ENCODE data around the gene SLC25A5.
"Not testable (repeated sequence)": the region's sequence is repeated elsewhere in the genome, so short reads cannot be mapped to it uniquely, and the experiment has no call there.

The SLC25A5 gene

DNA sequence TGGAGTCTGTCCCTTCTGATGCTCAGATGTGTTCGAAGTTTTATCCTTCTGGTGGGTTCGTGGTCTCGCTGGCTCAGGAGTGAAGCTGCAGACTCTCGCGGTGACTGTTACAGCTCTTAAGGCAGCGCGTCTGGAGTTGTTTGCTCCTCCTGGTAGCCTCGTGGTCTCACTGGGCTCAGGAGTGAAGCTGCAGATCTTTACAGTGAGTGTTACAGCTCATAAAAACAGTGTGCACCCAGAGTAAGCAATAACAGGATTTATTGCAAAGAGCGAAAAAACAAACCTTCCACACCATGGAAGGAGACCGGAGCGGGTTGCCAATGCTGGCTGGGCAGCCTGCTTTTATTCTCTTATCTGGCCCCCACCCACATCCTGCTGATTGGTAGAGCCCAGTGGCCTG, 18.5 kb downstream of the SLC25A5 start:
- Histone ChIP-seq H3K9me3 (ENCODE audit: control insufficient read depth, insufficient read depth, low read length) (no peaks in the 10 kb centered on the region; the same call in 1 of the 2 replicates), H3K9ac (ENCODE audit: low read depth, low read length) (no peak overlapping the region), H3K4me1 (ENCODE audit: insufficient read depth, low read length) (peaks cover under 1% of the 10 kb centered on the region; the same call in 1 of the 2 replicates), H3K36me3 (ENCODE audit: insufficient read depth, low read length) (no peaks in the 10 kb centered on the region)

DNA sequence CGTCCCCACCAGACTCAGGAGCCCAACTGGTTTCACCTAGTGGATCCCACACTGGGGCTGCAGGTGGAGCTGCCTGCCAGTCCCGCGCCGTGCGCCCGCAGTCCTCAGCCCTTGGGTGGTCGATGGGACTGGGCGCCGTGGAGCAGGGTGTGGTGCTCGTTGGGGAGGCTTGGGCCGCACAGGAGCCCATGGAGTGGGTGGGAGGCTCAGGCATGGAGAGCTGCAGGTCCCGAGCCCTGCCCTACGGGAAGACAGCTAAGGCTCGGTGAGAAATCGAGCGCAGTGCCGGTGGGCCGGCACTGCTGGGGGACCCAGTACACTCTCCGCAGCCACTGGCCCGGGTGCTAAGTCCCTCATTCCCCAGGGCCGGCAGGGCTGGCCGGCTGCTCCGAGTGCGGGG, 19.5 kb downstream of the SLC25A5 start:
- not testable (repeated sequence) for H3K36me3 ChIP-seq (ENCODE audit: insufficient read depth, low read length); H3K4me1 ChIP-seq (ENCODE audit: insufficient read depth, low read length); H3K9ac ChIP-seq (ENCODE audit: low read depth, low read length); H3K9me3 ChIP-seq (ENCODE audit: control insufficient read depth, insufficient read depth, low read length)

DNA sequence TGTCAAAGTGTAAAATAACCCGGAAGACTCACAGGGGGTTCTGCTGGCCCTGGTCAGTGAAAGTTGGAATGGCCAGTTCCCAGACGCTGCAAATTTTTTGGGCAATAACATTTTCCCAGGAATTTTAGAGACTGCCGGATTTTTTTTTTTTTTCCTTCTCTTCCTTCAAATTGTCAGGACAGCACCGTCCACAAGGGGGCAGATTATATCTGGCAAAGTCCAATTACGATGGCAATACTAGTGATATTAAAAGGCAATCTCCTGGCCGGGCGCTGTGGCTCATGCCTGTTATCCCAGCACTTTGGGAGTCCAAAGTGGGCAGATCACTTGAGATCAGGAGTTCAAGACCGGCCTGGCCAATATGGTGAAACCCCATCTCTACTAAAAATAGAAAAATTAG, 20.5 kb downstream of the SLC25A5 start:
- H3K9me3 ChIP-seq (ENCODE audit: control insufficient read depth, insufficient read depth, low read length) = no peaks in the 10 kb centered on the region; the same call in 1 of the 2 replicates

DNA sequence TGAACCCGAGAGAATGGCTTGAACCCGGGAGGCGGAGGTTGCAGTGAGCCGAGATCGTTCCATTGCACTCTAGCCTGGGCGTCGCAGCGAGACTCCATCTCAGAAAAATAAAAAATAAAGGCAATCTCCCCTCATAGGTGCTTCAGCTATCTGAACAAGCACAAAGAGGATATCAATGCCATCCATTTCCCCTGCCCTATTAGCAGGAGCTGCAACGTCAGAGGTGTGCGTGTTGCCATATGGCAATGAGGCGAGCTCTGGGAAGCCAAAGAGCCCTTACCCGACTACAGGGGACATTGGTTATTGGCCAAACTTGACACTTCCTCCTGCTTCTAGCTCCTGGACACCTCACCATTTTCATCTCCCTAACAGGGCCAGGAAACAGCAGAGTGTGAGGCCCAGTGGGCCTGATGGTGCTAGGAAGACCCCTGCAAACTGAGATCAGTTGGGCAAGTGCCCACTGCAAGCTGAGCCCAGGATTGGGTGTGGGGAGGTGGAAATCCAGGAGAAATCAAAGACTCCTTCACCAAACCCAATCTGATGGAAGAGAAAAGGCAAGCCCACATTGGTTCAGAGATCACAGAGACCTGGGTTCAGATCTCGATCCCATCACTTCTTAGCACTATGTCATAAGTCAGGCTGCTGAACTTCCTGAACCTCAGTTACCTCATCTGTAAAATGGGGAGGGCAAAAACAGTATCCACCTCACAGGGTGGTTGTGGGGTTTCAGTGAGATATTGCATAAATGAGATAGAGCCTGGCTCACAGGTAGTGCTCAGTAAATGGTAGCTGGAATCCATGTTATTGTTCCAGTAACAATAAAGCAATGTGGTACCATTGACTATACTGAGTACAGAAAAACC, 21.2 kb downstream of the SLC25A5 start:
- H3K9me3 ChIP-seq (ENCODE audit: control insufficient read depth, insufficient read depth, low read length) = no peaks in the 10 kb centered on the region; the same call in 1 of the 2 replicates
- peaks cover 5% of the 10 kb centered on the region; the same call in 1 of the 2 replicates for H3K4me1 ChIP-seq (ENCODE audit: insufficient read depth, low read length)
- H3K9ac ChIP-seq (ENCODE audit: low read depth, low read length) = no peak overlapping the region
- H3K36me3 ChIP-seq (ENCODE audit: insufficient read depth, low read length) = no peaks in the 10 kb centered on the region

More for the DNA sequence above, 20.5 kb downstream of the SLC25A5 start:
- no peak overlapping the region for H3K9ac ChIP-seq (ENCODE audit: low read depth, low read length)
- no peaks in the 10 kb centered on the region for H3K4me1 ChIP-seq (ENCODE audit: insufficient read depth, low read length)
- H3K36me3 ChIP-seq (ENCODE audit: insufficient read depth, low read length) = no peaks in the 10 kb centered on the region

DNA sequence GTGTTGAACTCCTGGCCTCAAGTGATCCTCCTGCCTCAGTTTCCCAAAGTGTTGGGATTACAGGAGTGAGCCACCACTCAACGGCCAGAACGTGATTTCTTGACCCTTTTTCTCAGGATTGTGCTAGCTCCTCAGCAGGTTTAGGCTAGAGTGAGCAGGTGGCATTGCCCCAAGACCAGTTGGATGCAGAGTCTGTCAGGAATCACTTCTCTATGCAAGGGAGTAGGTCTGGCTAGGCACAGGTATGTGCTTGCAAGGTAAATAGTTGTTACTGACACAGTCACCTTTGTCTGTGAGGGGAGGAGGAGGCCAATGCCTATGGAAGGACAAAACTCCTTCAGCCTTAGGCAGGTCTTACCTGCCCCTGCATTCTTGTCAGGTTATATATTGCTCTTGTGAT, 24.2 kb downstream of the SLC25A5 start:
- no peaks in the 10 kb centered on the region; the same call in 1 of the 2 replicates for H3K9me3 ChIP-seq (ENCODE audit: control insufficient read depth, insufficient read depth, low read length)
- H3K36me3 ChIP-seq (ENCODE audit: insufficient read depth, low read length) = no peaks in the 10 kb centered on the region
- H3K9ac ChIP-seq (ENCODE audit: low read depth, low read length) = no peak overlapping the region
- peaks cover 20% of the 10 kb centered on the region for H3K4me1 ChIP-seq (ENCODE audit: insufficient read depth, low read length)

DNA sequence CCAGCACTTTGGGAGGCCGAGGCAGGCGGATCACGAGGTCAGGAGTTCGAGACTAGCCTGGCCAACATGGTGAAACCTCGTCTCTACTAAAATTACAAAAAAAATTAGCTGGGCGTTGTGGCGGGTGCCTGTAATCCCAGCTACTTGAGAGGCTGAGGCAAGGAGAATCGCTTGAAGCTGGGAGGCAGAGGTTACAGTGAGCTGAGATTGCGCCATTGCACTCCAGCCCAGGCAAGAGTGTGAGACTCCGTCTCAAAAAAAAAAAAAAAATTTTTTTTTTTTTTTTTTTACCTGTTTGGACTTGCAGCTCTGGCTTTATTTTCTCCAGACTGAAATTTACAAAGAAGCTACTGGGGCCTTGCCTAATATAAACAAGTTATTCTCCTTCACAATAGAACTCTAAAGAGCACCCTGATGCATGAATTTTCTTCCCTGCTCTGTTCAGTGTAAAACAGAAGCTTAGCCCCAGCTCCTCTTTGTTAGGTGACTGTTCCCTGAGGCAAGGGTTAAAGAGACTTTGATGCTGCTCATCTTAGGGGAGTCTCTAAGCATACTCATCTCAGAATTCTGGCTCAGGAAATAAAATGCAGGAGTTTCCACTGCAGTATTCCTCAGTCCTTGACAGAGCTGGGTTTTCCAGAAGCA, 25.7 kb downstream of the SLC25A5 start:
- peaks cover 20% of the 10 kb centered on the region for H3K4me1 ChIP-seq (ENCODE audit: insufficient read depth, low read length)
- H3K36me3 ChIP-seq (ENCODE audit: insufficient read depth, low read length); H3K9me3 ChIP-seq (ENCODE audit: control insufficient read depth, insufficient read depth, low read length); H3K9ac ChIP-seq (ENCODE audit: low read depth, low read length): not testable (repeated sequence)

DNA sequence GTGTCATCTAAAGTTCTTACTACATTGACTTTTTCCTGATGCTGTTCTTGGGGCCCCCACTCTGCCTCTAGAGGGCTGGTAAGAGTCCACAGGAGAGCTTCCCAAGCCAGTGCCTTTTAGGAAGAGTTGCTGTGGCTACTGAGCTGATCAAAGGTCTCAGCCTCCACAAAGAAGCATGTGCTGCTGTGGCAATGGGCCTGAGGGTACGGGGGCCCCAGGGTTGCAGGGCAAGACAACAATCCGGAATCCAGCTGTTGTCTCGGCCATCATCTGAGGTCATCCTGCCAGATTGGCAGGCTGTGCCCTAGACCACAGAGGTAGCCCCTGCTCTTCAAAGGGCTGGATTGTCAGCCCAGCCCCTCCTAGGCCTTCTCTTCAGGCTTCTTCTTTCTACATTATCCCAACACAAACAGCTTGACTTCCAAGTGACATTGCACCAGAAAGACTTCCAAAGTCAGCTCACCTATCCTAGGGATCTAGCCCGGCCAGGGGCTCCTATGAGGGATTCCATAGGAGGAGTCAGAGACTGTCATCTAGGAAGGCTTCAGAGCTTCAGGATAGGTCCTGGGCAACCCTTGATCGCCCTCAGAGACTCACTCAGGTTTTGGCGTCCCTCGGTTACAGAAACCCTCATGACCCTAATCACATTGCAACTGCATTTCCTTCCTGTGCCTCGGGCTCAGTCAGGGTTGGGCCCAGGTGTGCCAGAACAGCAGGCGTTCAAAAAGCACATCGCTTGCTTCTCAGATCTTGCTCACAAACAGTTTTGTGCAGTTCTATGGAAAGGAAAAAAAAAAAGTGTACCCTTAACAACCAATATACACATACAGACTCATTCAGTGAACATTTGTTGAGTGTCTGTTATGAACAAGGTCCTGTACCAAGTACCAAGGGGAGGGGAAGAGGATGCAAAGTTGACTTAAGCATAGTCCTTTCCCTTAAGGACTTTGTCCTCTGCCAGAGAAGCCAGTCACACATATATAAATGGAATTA, 27.8 kb downstream of the SLC25A5 start:
- Histone ChIP-seq H3K4me1 (ENCODE audit: insufficient read depth, low read length) (peaks cover 20% of the 10 kb centered on the region), H3K9me3 (ENCODE audit: control insufficient read depth, insufficient read depth, low read length) (no peaks in the 10 kb centered on the region), H3K36me3 (ENCODE audit: insufficient read depth, low read length) (no peaks in the 10 kb centered on the region), H3K9ac (ENCODE audit: low read depth, low read length) (no peak overlapping the region)

DNA sequence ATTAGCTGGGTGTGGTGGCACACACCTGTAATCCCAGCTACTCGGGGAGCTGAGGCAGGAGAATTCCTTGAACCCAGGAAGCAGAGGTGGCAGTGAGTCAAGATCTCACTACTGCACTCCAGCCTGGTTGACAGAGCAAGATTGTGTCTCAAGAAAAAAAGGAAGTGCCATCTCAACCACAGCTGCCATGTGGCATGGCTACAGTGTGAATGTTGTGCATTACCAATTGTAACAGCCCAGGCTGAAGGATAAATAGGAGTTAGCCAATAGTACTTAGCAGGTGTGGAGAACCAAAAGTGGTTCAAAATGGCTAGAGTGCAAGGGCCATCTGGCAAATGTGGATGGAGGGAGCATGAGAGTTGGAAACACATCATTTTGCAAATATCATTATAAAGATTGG, 28.9 kb downstream of the SLC25A5 start:
- Histone ChIP-seq H3K4me1 (ENCODE audit: insufficient read depth, low read length) (peaks cover 20% of the 10 kb centered on the region), H3K9ac (ENCODE audit: low read depth, low read length) (no peak overlapping the region), H3K36me3 (ENCODE audit: insufficient read depth, low read length) (no peaks in the 10 kb centered on the region), H3K9me3 (ENCODE audit: control insufficient read depth, insufficient read depth, low read length) (no peaks in the 10 kb centered on the region)

DNA sequence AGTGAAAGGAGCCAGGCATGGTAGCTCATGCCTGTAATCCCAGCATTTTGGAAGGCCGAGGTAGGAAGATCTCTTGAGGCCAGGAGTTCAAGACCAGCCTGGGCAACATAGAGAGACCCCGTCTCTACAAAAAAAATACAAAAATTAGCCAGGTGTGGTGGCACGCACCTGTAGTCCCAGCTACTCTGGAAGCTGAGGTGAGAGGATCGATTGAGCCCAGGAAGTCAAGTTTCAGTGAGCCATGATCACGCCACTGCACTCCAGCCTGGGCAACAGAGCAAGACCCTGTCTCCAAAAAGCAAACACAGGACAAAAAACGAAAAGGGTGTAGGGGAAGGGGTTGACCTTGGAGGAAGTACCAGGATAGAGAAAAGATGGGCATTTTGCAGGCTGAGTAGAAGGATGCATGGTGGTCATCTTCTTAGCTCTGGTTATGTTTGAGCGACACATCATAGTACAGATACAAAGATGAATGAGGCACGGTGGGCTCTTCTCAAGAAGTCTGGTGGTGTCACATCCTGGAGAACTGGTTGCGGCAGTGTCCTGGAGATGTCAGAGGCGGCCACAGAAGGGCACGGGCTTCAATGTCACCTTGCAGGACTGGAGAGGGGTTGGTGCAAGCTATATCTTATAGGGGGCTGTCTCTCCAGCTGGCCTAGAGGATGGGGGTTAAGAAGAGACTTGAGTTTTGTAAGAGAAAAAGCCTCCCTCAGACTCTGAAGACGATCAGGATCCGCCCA, 32.0 kb downstream of the SLC25A5 start:
- no peaks in the 10 kb centered on the region for H3K9me3 ChIP-seq (ENCODE audit: control insufficient read depth, insufficient read depth, low read length)
- H3K9ac ChIP-seq (ENCODE audit: low read depth, low read length) = no peak overlapping the region
- H3K4me1 ChIP-seq (ENCODE audit: insufficient read depth, low read length) = peaks cover 16% of the 10 kb centered on the region; the same call in 1 of the 2 replicates
- H3K36me3 ChIP-seq (ENCODE audit: insufficient read depth, low read length) = no peaks in the 10 kb centered on the region

DNA sequence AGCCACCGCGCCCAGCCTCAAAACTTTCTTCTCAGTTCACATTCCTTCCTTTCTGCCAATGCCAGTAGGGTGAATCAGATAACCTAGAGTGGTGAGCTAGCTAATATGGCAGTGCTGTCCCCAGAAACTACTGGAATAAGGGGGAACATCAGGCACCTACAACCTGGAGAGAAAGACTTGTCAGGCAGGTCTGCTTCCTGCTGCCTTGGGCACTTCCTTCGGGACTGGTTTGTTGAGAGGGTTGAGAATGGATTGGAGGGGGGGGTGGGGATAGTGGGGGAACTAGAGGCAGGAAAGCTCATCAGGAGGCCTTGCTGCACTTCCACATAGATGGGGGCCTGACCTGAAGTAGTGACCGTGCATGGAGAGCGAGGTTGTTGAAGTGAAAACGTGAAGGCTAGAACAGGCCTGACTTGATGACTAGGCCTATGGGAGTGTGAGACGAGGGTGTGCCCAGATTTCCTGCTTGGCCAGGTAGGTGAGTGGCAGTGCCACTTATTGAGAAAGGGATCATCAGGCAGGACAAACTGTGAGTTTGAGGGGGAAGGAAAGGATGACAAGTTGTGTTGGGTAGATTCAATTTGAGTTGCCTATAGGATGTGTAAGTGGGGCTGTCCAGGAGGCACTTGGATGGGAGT, 33.4 kb downstream of the SLC25A5 start:
- no peaks in the 10 kb centered on the region for H3K9me3 ChIP-seq (ENCODE audit: control insufficient read depth, insufficient read depth, low read length)
- no peaks in the 10 kb centered on the region for H3K36me3 ChIP-seq (ENCODE audit: insufficient read depth, low read length)
- H3K9ac ChIP-seq (ENCODE audit: low read depth, low read length) = no peak overlapping the region
- H3K4me1 ChIP-seq (ENCODE audit: insufficient read depth, low read length) = peaks cover 6% of the 10 kb centered on the region; the same call in 1 of the 2 replicates

DNA sequence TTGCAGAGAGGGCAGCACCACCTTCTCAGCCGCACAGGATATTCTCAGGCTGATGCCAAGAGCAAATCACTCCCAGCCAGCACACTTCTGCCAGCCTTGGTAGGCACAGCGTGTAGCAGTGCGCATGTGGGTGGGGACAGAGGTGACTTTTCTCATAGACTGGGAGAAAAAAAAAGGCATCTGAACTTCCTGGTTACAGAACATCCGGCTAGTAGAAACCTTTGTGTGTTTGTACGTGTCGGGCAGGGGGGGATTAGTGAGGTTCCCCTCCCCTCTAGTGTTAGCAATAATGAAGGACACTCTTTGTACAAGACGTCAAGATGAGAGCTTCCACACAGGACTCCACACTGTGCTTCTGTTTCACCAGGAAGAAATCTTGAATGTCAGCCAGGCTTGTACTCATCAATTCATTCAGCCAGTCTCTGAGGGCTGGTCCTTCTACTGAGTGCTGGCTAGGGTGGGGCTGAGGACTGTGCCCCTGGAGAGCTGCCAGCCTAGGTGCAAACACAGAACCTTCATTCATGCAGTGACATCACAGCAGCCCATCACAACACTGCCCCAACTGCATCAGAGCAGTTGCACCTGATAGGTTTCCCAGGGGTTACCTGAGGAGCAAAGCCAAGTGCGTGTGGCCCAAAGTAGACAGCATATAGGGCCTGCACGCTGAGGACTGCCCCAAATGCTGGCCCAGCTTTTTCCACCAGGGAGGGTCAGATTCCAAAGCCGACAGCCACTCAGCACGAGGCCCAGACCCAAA, 34.7 kb downstream of the SLC25A5 start:
- H3K4me1 ChIP-seq (ENCODE audit: insufficient read depth, low read length) = peaks cover 6% of the 10 kb centered on the region; the same call in 1 of the 2 replicates
- H3K9ac ChIP-seq (ENCODE audit: low read depth, low read length) = no peak overlapping the region
- H3K9me3 ChIP-seq (ENCODE audit: control insufficient read depth, insufficient read depth, low read length) = no peaks in the 10 kb centered on the region
- no peaks in the 10 kb centered on the region for H3K36me3 ChIP-seq (ENCODE audit: insufficient read depth, low read length)

DNA sequence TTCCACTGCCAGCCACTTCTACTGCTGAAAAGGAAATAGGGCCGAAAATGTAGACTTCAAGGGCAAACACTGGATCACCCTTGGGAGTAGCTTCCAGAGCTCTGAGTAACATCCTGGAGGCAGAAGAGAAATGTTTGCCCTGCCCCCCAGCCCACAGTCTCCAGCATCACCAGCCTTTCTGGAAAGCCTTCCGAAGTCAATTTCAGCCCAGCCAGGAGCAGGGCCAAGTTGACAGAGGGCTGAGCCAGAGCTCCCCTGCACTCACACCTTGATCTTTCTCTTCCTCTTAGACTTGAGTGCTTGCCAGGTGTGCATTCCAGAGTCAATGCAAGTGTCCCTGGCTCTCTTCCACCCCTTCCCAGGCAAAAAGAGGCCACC, 35.2 kb downstream of the SLC25A5 start:
- H3K36me3 ChIP-seq (ENCODE audit: insufficient read depth, low read length) = no peaks in the 10 kb centered on the region
- no peak overlapping the region for H3K9ac ChIP-seq (ENCODE audit: low read depth, low read length)
- no peaks in the 10 kb centered on the region for H3K9me3 ChIP-seq (ENCODE audit: control insufficient read depth, insufficient read depth, low read length)
- H3K4me1 ChIP-seq (ENCODE audit: insufficient read depth, low read length) = peaks cover 6% of the 10 kb centered on the region; the same call in 1 of the 2 replicates

DNA sequence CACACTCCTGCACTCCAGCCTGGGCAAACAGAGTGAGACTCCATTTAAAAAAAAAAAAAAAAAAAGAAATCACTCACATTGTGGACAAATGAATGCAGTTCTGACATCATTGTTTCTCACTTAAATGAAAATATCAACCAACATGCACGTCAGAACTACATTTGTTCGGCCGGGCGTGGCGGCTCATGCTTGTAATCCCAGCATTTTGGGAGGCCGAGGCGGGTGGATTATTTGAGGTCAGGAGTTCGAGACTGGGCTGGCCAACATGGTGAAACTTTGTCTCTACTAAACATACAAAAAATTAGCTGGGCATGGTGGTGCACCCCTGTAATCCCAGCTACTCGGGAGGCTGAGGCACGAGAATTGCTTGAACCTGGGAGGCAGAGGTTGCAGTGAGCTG, 36.9 kb downstream of the SLC25A5 start:
- H3K36me3 ChIP-seq (ENCODE audit: insufficient read depth, low read length); H3K9ac ChIP-seq (ENCODE audit: low read depth, low read length); H3K4me1 ChIP-seq (ENCODE audit: insufficient read depth, low read length); H3K9me3 ChIP-seq (ENCODE audit: control insufficient read depth, insufficient read depth, low read length): not testable (repeated sequence)
